HG03064 (cell line): ENCODE measurements around the gene RNF213.
"Not testable (repeated sequence)": the region's sequence is repeated elsewhere in the genome, so short reads cannot be mapped to it uniquely, and the experiment has no call there.

Source experiments
- ATAC-seq: cut with Tn5 transposase; IDR thresholded peaks from one replicate; pipeline ENCODE4 v1.9.1; 2021; ENCODE audit warnings: low read depth; ENCODE audit not compliant: unreplicated experiment

Gene RNF213

GRCh38 chr17:80315517-80316182 lies 55.0 kb downstream of the RNF213 start:
- ATAC-seq: no peak

DNA sequence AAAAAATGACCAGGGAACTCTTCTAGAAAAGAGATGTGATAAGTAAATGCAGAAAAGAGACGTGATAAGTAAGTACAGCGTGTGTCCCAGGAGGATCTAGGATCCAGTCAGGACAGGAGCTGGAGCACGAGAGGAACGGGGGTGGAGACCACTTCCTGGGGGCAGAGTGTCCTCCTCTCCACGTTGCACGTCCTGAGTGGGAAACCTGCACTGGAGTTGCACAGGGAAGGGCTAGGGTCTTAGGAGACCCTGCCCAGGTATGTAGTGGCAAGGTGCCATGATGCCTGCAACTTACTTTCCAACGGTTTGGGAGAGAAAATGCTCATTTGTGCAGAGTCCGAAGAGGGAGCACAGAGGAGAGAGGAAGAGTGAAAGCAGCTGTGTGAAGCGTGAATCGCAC lies 55.8 kb downstream of the RNF213 start:
- ATAC-seq: no peak

- ATAC-seq: no peak
Measured at GRCh38 chr17:80316927-80317705, 56.5 kb downstream of the RNF213 start.

DNA sequence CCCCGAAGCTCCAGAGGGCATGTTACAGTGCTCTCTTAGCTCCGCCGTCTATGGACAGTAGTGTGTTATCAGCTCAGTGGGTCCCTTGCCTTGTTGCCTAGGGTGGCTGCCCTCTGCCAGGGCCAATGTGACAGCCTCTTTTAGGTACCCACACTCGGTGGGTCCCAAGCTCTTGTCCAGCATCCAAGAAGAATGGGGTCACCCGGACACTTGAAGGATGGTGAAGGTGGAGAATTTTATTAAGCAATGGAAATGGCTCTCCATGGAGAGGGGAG lies 57.0 kb downstream of the RNF213 start:
- ATAC-seq: no peak

GRCh38 chr17:80318166-80318565 lies 57.5 kb downstream of the RNF213 start:
- ATAC-seq: no peak

DNA sequence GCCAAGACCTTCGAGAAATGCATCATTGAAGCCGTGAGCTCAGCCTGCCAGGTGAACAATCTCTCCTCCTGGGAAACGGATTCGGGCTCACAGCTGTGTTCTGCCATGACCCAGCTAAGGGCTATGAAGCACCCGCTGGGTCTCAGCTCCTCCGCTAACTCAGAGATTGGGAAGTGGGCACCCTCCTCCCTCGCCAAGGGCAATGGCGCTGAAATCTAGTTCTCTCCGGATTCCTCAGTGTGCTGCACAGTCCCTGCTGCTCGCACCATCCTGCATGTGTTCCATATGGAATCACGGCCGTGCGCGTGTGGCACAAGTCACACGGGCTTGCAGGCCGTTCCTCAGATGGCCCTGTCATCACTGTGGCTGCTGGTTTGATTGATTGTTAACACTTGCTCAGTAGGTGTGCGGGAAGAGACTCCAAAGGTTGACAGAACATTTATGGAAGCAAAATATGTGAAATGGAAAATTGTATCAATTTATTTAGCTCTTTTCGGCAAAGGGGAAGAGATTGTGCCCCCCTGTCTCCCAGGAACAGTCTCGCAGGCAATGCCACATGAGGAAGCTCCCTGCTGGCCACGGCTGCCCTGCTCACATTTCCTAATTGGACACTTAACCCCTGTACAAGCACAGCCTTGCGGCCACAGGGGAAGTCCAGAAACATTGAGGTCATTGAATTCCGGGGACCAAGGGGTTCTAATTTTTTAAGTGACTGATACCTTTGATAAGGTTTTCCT lies 58.8 kb downstream of the RNF213 start:
- ATAC-seq: no peak

GRCh38 chr17:80319999-80320344 lies 59.3 kb downstream of the RNF213 start:
- ATAC-seq: no peak

DNA sequence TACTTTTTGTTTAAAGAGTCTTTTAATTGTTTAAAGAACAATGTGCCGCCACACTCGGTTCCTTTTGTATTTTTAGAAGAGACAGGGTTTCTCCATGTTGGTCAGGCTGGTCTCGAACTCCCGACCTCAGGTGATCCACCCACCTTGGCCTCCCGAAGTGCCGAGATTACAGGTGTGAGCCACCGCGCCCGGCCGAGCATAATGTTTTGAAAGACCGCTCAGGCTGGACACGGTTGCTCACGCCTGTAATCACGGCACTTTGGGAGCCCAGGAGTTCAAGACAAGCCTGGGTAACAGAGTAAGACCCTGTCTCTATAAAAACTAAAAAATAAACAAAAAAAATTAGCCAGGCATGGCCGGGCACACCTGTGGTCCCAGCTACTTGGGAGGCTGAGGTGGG lies 59.8 kb downstream of the RNF213 start:
- no peak for ATAC-seq

- ATAC-seq: no peak
Measured at GRCh38 chr17:80322864-80323263, 62.2 kb downstream of the RNF213 start.

GRCh38 chr17:80323982-80324381 lies 63.3 kb downstream of the RNF213 start:
- no peak for ATAC-seq

DNA sequence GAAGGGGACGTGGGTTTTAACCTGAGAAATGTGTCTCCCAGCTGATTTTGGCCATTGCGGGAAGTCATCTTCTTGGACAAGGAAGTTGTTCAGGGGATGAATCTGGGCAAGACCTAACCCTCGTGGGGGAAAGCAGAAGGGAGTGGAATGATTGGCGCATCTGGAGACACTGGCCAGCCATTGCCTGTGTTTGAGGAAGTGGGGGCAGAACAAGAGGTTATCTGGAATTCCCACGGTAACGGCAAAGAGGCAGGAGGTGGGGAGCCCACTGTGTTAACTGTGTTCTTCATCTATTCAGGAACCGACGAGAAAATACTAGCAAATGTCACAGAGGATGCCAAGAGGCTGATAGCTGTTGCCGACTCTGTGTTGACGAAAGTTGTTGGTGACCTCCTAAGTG lies 66.9 kb downstream of the RNF213 start:
- no peak for ATAC-seq

DNA sequence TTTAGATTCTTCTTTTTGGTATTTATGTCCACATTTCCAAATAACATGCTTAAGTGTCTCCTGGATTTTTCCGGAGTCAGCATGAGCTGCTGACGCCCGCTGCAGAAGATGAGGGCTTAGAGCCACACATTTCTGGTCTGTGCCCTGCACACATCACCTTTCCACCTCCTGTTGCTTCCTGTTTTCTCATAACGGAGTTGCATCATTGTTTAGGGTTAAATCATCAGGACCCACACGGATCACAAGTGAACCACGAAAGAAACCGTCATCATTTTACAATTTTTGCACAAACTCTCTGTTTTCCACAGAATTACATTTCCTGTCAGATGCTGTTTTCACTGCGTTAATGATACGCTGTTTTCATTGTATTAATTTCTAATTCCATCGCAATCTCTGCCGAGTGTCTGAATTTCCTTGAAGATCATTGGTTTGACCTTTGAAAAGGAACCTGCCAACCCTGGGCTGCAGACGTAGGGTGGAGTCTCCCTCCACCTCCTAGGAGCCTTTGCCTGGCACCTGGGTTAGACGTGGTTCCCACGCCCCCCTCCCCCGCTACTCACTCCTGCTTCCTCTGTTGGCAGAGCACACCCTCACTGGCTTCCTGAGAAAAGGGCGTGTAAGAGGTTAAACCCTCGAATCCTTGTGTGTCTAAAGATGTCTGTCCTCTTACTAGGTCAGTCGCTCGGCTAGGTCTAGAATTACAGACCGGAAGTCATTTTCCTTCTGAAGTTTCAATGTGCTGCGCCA lies 68.2 kb downstream of the RNF213 start:
- ATAC-seq: no peak

- ATAC-seq: not testable (repeated sequence)
Measured at GRCh38 chr17:80329421-80329820, 68.8 kb downstream of the RNF213 start.

DNA sequence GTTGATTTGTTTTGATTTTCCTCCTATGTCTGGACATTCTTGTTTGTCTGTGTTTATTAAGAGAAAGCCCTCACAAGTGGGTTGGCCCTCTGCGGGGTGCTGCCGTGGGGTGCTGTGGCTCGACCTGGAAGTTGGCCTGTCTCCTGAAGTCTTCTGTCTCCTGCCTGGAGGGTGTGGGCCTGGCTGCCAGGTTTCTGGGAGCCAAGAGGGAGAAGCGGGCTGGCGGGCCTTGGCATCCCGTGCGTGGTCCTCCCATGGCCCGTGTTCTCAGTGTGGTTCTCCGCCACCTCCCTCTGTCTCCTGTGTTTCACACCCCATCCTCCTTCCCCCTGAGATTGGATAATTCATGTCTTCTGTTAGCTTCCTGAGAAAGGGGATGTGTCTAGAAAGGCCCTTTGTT lies 69.6 kb downstream of the RNF213 start:
- ATAC-seq: no peak

DNA sequence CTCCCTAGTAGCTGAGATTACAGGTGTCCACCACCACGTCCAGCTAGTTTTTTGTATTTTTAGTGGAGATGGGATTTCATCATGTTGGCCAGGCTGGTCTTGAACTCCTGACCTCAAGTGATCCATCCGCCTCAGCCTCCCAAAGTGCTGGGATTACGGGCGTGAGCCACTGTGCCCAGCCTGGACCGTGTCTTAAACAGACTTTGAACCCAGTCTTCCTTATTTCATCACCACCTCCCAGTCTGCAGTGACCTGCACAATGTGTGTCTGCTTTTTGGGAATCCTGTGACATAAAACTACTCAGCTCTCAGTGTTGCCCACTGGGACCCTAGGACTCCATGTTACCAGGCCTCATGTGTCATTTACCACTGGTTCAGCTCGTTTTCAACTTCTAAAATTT lies 70.3 kb downstream of the RNF213 start:
- ATAC-seq: not testable (repeated sequence)

GRCh38 chr17:80331820-80332219 lies 71.2 kb downstream of the RNF213 start:
- no peak for ATAC-seq

- no peak for ATAC-seq
Measured at GRCh38 chr17:80337195-80337895, 76.7 kb downstream of the RNF213 start.

DNA sequence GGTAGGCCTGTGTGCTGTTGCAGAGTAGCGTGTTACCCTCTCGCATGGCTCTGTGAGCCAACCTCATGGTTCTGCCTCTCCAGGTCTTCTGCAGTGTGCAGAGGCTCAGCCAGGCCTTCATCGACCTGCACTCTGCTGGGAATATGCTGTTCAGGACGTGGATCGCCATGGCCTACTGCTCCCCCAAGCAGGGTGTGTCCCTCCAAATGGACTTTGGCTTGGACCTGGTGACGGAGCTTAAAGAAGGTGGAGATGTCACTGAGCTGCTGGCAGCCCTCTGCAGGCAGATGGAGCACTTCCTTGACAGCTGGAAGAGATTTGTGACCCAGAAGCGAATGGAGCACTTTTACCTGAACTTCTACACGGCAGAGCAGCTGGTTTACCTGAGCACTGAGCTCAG lies 78.5 kb downstream of the RNF213 start:
- ATAC-seq: no peak

DNA sequence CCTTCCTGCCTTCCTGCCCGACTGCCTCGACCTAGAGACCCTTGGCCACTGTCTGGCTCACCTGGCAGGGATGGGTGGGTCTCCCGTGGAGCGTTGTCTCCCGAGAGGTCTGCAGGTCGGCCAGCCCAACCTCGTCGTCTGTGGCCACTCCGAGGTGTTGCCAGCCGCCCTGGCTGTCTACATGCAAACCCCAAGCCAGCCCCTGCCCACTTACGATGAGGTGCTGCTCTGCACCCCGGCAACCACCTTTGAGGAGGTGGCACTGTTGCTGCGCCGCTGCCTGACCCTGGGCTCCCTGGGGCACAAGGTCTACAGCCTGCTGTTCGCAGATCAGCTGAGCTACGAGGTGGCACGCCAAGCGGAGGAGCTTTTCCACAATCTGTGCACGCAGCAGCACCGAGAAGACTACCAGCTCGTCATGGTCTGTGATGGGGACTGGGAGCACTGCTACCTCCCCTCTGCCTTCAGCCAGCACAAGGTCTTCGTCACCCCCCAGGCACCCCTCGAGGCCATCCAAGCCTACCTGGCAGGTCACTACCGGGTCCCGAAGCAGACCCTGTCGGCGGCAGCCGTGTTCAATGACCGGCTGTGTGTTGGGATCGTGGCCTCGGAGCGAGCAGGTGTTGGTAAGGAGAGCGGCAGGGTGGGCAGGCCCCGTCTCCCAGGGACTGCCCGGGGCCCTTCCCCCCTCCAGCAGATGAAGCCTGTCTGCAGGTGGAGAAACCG lies 79.2 kb downstream of the RNF213 start:
- ATAC-seq: no peak

DNA sequence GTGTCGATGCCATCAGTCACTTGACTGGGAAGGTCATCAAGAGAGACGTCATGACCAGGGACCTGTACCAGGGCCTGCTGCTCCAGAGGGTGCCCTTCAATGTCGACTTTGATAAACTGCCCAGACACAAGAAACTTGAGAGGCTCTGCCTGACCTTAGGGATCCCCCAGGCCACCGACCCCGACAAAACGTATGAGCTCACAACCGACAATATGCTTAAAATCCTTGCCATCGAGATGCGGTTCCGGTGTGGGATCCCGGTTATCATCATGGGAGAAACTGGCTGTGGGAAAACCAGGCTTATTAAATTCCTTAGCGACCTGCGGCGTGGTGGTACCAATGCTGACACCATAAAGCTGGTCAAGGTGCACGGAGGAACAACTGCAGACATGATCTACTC lies 84.7 kb downstream of the RNF213 start:
- no peak for ATAC-seq
